HG03520 (cell line): ENCODE measurements around the gene BCOR.

Source experiments
- ATAC-seq: cut with Tn5 transposase; IDR thresholded peaks from one replicate; pipeline ENCODE4 v1.9.1; 2021; ENCODE audit warnings: mild to moderate bottlenecking, moderate library complexity; ENCODE audit not compliant: unreplicated experiment

The BCOR gene

GRCh38 chrX:40007131-40007755 lies 90.5 kb downstream of the BCOR start:
- ATAC-seq: no peak

GRCh38 chrX:40006106-40007017 lies 91.4 kb downstream of the BCOR start:
- ATAC-seq: no peak

GRCh38 chrX:40005292-40006011 lies 92.3 kb downstream of the BCOR start:
- no peak for ATAC-seq

- ATAC-seq: no peak
Observed at GRCh38 chrX:40004921-40005291, 92.9 kb downstream of the BCOR start.

GRCh38 chrX:40004246-40004535 lies 93.6 kb downstream of the BCOR start:
- ATAC-seq: no peak

GRCh38 chrX:40003428-40004245 lies 94.1 kb downstream of the BCOR start:
- no peak for ATAC-seq

GRCh38 chrX:40003071-40003427 lies 94.7 kb downstream of the BCOR start:
- no peak for ATAC-seq
